Measurements from ENCODE around the gene FAM78A. TPM values are rescaled to one million over a fixed set of nuclear protein-coding genes. Genes with fewer than 3 reads are reported as not detected.

Gene FAM78A
- total and polyA plus RNA-seq, 2 of the 8 experiments (the other 6 are each of a cell fraction or from before 2014, with no cell fraction given) = 3.1 TPM

DNA sequence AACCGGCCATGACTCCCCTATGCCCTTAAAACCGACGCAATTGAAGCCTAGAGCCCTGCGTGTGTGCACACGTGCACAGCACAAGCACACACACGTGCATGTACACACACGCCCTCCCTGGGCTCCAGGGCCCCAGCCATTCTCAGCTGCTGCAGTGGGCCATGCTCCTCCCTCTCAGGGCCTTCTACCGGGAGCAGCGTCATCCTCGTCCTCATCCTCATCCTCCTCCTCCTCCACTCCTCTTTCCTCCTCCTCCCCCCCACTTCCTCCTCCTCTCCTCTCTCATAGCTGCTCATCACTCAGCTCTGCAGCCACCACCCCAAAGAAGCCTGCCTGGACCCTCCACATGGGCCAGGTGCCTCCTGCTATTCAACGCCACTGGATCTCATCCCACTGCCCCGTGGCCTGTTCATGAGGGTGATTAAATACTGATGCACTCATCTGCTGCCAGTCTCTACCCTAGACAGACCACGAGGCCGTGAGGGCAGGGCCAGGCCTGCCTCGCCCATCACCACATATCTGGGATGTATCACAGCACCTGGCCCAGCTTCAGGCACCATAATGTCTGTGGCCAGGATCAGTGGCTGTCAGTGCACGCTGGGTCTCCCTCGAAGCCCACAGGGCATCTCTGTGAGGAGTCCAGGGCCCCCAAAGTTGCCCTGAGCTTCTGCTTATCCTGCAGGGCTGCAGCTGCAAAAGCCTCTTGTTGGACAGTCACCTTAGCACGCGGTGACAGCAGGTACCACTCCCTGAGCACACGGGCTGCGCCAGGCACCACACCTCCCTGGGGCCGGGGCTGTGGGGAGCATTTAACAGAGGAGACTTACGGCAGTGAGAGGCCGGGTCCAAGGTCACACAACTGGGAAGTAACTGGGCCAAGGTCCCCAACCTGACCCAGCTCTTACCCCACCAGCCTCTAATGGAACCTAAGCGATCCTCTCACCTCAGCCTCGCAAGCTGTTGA lies 9.8 kb downstream of the FAM78A start (continued):
- TF ChIP-seq EP300 (IDR thresholded peaks at IDR 0.05; ENCODE audit: borderline replicate concordance in 1 of 2, low read depth in 2 of 2, low read length in 2 of 2) (no peak), KDM4A (IDR thresholded peaks at IDR 0.05; ENCODE audit: low read depth, low read length, severe bottlenecking) (no peak), BCL11A (IDR thresholded peaks at IDR 0.05; ENCODE audit: low read depth in 2 of 2, low read length in 2 of 2) (no peak), GTF2F1 (IDR thresholded peaks at IDR 0.05; ENCODE audit: borderline replicate concordance, low read depth, low read length) (no peak), CHD2 (IDR thresholded peaks at IDR 0.05; ENCODE audit: low read length) (no peak), CHD1 (IDR thresholded peaks at IDR 0.05; ENCODE audit: low read depth, low read length) (no peak), HDAC2 (IDR thresholded peaks at IDR 0.05; ENCODE audit: borderline replicate concordance in 1 of 2, low read depth in 2 of 2, low read length in 2 of 2) (no peak)
- TF ChIP-seq, protein P1, sequence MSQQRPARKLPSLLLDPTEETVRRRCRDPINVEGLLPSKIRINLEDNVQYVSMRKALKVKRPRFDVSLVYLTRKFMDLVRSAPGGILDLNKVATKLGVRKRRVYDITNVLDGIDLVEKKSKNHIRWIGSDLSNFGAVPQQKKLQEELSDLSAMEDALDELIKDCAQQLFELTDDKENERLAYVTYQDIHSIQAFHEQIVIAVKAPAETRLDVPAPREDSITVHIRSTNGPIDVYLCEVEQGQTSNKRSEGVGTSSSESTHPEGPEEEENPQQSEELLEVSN (IDR thresholded peaks at IDR 0.05) = no peak

Measured in H1 (cell line).